SK-N-SH (cell line): ENCODE data around the gene DNAH11. TPM values are rescaled to one million over a fixed set of nuclear protein-coding genes. Genes with fewer than 3 reads are reported as not detected.

Experiments used
- CTCF ChIA-PET: fragments of 300-600, 350-600 bp; formaldehyde crosslinking; extraction: SDS; loops from one replicate; lab custom pipeline; 2021; lab: Yijun Ruan, JAX
- POLR2A ChIA-PET: fragments of 350-600 bp; sonication (Branson Sonifier 250); formaldehyde crosslinking; extraction: SDS; loops from one replicate; lab custom pipeline; 2020; ENCODE audit warnings: antibody characterized with exemption, inconsistent platforms; lab: Yijun Ruan, JAX
- DNase-seq: peaks from one replicate; pipeline ENCODE4 v3.0.0; 2012
- H2AFZ ChIP-seq: fragments of 200-600 bp; sonication (generic); 2 replicates; pipeline ENCODE4 v1.8.1; 2016; ENCODE audit warnings: antibody characterized with exemption, mild to moderate bottlenecking, low read depth
- H3F3A ChIP-seq: fragments of 200-600 bp; sonication (generic); replicated peaks from 2 replicates; pipeline ENCODE3; 2016; ENCODE audit warnings: antibody characterized with exemption, mild to moderate bottlenecking; ENCODE audit not compliant: insufficient read depth
- H3K27ac ChIP-seq, 2 experiments: fragments of 200-500 bp in 1 of 2; fragments of 200-600 bp in 1 of 2; sonication (Bioruptor generic) in 1 of 2; sonication (generic), shearing (Covaris generic) in 1 of 2; 2 replicates each; pipeline versions ENCODE4 v1.5.1 to v1.6.1; 2014 to 2016; ENCODE audit warnings: low read depth in 2 of 2, inconsistent platforms in 1 of 2, low read length in 1 of 2, mild to moderate bottlenecking in 1 of 2, mixed read lengths in 1 of 2
- H3K27me3 ChIP-seq: fragments of 200-600 bp; sonication (generic), shearing (Covaris generic); 2 replicates; pipeline ENCODE4 v1.6.1; 2016; ENCODE audit warnings: mixed run types; ENCODE audit not compliant: insufficient read depth
- H3K36me3 ChIP-seq, 2 experiments: fragments of 200-500 bp in 1 of 2; fragments of 200-600 bp in 1 of 2; sonication (Bioruptor generic) in 1 of 2; sonication (generic) in 1 of 2; replicated peaks in 1 of 2; 2 replicates each; pipeline versions ENCODE3 to v1.5.1; 2014 to 2016; ENCODE audit warnings: low read length in 1 of 2, mild to moderate bottlenecking in 1 of 2; ENCODE audit not compliant: insufficient read depth in 2 of 2, control insufficient read depth in 1 of 2
- H3K4me1 ChIP-seq, 2 experiments: fragments of 200-500 bp in 1 of 2; fragments of 200-600 bp in 1 of 2; sonication (Bioruptor generic) in 1 of 2; sonication (generic), shearing (Covaris generic) in 1 of 2; 2 replicates each; pipeline versions ENCODE4 v1.5.1 to v1.6.1; 2014 to 2016; ENCODE audit warnings: low read depth in 1 of 2, low read length in 1 of 2, mixed run types in 1 of 2; ENCODE audit not compliant: insufficient read depth in 2 of 2, control insufficient read depth in 1 of 2
- H3K4me2 ChIP-seq: fragments of 200-600 bp; sonication (generic), shearing (Covaris generic); 2 replicates; pipeline ENCODE4 v1.6.1; 2017; ENCODE audit warnings: mixed run types
- H3K4me3 ChIP-seq, 2 experiments: fragments of 200-500 bp in 1 of 2; fragments of 200-600 bp in 1 of 2; sonication (Bioruptor generic) in 1 of 2; sonication (generic), shearing (Covaris generic) in 1 of 2; 2 replicates each; pipeline versions ENCODE4 v1.5.1 to v1.8.1; 2014 to 2016; ENCODE audit warnings: low read depth in 2 of 2, inconsistent platforms in 1 of 2, low read length in 1 of 2, mild to moderate bottlenecking in 1 of 2, mixed read lengths in 1 of 2, moderate library complexity in 1 of 2
- H3K79me2 ChIP-seq: fragments of 200-600 bp; sonication (generic); 2 replicates; pipeline ENCODE4 v1.8.1; 2017; ENCODE audit warnings: mild to moderate bottlenecking; ENCODE audit not compliant: insufficient read depth
- H3K9ac ChIP-seq: fragments of 200-600 bp; sonication (generic); 2 replicates; pipeline ENCODE4 v1.6.1; 2017; ENCODE audit warnings: mixed run types
- H3K9me2 ChIP-seq: fragments of 200-600 bp; sonication (generic); 2 replicates; pipeline ENCODE4 v1.6.1; 2017; ENCODE audit warnings: mixed run types
- H3K9me3 ChIP-seq: fragments of 200-600 bp; sonication (generic); 2 replicates; pipeline ENCODE4 v1.6.1; 2017; ENCODE audit warnings: mixed run types, mild to moderate bottlenecking, moderate library complexity
- H4K20me1 ChIP-seq: fragments of 200-600 bp; sonication (generic); 2 replicates; pipeline ENCODE4 v1.6.1; 2017; ENCODE audit warnings: mild to moderate bottlenecking, mixed run types; ENCODE audit not compliant: insufficient read depth
- CHD2 ChIP-seq: fragments of 150-350 bp; IDR thresholded peaks from 2 replicates; pipeline ENCODE4 v1.6.1; 2018; ENCODE audit warnings: low read length; ENCODE audit not compliant: partially characterized antibody
- EP300 ChIP-seq, 2 experiments: IDR thresholded peaks; 2 replicates each; pipeline versions ENCODE4 v1.4.0 to v1.6.1; 2012; ENCODE audit warnings: borderline replicate concordance in 1 of 2, low read depth in 1 of 2, low read length in 1 of 2
- FOSL2 ChIP-seq: IDR thresholded peaks from 2 replicates; pipeline ENCODE4 v1.4.0; 2012; ENCODE audit warnings: low read depth, mild to moderate bottlenecking, moderate library complexity, borderline replicate concordance
- GABPA ChIP-seq: IDR thresholded peaks from 2 replicates; pipeline ENCODE4 v1.4.0; 2012; ENCODE audit warnings: low read depth, mild to moderate bottlenecking
- JUND ChIP-seq: IDR thresholded peaks from 2 replicates; pipeline ENCODE4 v1.4.0; 2012
- NFIC ChIP-seq: IDR thresholded peaks from 2 replicates; pipeline ENCODE4 v1.4.0; 2012; ENCODE audit warnings: borderline replicate concordance
- RAD21 ChIP-seq: IDR thresholded peaks from 2 replicates; pipeline ENCODE4 v1.6.1; 2012; ENCODE audit warnings: mild to moderate bottlenecking, low read length
- RFX5 ChIP-seq: IDR thresholded peaks from 2 replicates; pipeline ENCODE4 v1.6.1; 2012; ENCODE audit warnings: mild to moderate bottlenecking, improper control_type of control experiment, low read length
- SIN3A ChIP-seq: IDR thresholded peaks from 2 replicates; pipeline ENCODE4 v1.6.1; 2012; ENCODE audit warnings: low read depth, mild to moderate bottlenecking, low read length, moderate library complexity, borderline replicate concordance
- SMC3 ChIP-seq: IDR thresholded peaks from 2 replicates; pipeline ENCODE4 v1.6.1; 2012; ENCODE audit warnings: low read depth, low read length, improper control_type of control experiment
- TAF1 ChIP-seq: IDR thresholded peaks from 2 replicates; pipeline ENCODE4 v1.6.1; 2012; ENCODE audit warnings: low read depth, mild to moderate bottlenecking, low read length, moderate library complexity, borderline replicate concordance
- YY1 ChIP-seq: IDR thresholded peaks from 2 replicates; pipeline ENCODE4 v1.4.0; 2012; ENCODE audit warnings: low read depth, mild to moderate bottlenecking
- WGBS: methylation state at CpG from one replicate; pipeline ENCODE4 v1.1.6; 2017; ENCODE audit warnings: low lambda C conversion rate; 5-methylcytosine and 5-hydroxymethylcytosine counted together
- polyA plus RNA-seq, 3 experiments: library from polyadenylated mRNA; depleted of rRNA; stranded (reverse); fragments of >200 nt; gene quantifications; 2 replicates each; pipeline ENCODE4 v1.2.3, GENCODE V29; 2012
- TF ChIP-seq, protein P1 (sequence below): IDR thresholded peaks from 2 replicates; pipeline ENCODE4 v1.6.1; 2012; ENCODE audit warnings: mild to moderate bottlenecking, low read depth, low read length, moderate library complexity
- TF ChIP-seq, protein P2 (sequence below): fragments of 200-600 bp; sonication (generic); IDR thresholded peaks from 2 replicates; pipeline ENCODE4 v1.6.1; 2017; ENCODE audit warnings: antibody characterized with exemption, mild to moderate bottlenecking, moderate library complexity
- TF ChIP-seq, protein P3 (sequence below): IDR thresholded peaks from 2 replicates; pipeline ENCODE4 v1.4.0; 2012; ENCODE audit warnings: low read depth

DNAH11 gene
- polyA plus RNA-seq, 1 of the 3 experiments (the other 2 are of a cell fraction) = 0.77 TPM

DNA sequence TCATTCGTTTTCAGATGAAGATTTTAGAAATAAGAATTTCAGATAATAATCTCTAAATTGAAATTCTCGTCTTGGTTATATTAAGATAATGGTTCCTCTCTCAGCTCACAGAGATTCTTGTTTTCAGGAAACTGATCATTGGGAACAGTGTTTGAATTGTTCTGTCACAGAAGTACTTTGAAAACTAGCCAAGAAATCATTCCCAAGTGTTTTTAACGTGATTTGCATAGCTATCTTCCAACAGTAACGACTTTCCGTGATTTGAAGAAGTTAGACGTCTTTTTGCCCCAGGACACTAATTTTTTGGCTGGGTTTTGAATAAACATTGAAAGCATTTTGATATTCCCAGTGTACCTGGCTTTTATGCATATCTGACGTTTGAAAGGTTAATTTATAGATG is 286.9 kb downstream of the DNAH11 start:
- Histone ChIP-seq H3K79me2 (no peaks in the 10 kb centered on the region), H3K4me2 (no peak overlapping the region), H3K4me3 (no peak overlapping the region), H3K4me1 (no peaks in the 10 kb centered on the region), H2AFZ (no peak overlapping the region), H3F3A (no peaks in the 10 kb centered on the region), H3K9me2 (no peaks in the 10 kb centered on the region), H3K9ac (no peak overlapping the region), H3K36me3 (no peaks in the 10 kb centered on the region), H3K9me3 (no peaks in the 10 kb centered on the region), H3K27me3 (peaks cover 14% of the 10 kb centered on the region; the same call in 1 of the 2 replicates), H3K27ac (no peak overlapping the region), H4K20me1 (no peaks in the 10 kb centered on the region)
- CTCF ChIA-PET = interaction anchor here (1.6 to 2.1 kb wide), 2 partner anchors 11 to 253 kb away, joined by 3 to 6 read pairs; no protein-coding TSS in a partner anchor
- DNase-seq = no peak
- POLR2A ChIA-PET = no interaction called here
- under 1% methylated on average over 7 of the region's 7 CpGs for WGBS
- TF ChIP-seq FOSL2 (no peak), SMC3 (no peak), CHD2 (no peak), RFX5 (no peak), TAF1 (no peak), JUND (no peak), SIN3A (no peak), EP300 (IDR thresholded peaks at IDR 0.05; ENCODE audit: borderline replicate concordance in 1 of 2, low read depth in 1 of 2, low read length in 1 of 2) (no peak), GABPA (no peak)
- TF ChIP-seq, protein P1, sequence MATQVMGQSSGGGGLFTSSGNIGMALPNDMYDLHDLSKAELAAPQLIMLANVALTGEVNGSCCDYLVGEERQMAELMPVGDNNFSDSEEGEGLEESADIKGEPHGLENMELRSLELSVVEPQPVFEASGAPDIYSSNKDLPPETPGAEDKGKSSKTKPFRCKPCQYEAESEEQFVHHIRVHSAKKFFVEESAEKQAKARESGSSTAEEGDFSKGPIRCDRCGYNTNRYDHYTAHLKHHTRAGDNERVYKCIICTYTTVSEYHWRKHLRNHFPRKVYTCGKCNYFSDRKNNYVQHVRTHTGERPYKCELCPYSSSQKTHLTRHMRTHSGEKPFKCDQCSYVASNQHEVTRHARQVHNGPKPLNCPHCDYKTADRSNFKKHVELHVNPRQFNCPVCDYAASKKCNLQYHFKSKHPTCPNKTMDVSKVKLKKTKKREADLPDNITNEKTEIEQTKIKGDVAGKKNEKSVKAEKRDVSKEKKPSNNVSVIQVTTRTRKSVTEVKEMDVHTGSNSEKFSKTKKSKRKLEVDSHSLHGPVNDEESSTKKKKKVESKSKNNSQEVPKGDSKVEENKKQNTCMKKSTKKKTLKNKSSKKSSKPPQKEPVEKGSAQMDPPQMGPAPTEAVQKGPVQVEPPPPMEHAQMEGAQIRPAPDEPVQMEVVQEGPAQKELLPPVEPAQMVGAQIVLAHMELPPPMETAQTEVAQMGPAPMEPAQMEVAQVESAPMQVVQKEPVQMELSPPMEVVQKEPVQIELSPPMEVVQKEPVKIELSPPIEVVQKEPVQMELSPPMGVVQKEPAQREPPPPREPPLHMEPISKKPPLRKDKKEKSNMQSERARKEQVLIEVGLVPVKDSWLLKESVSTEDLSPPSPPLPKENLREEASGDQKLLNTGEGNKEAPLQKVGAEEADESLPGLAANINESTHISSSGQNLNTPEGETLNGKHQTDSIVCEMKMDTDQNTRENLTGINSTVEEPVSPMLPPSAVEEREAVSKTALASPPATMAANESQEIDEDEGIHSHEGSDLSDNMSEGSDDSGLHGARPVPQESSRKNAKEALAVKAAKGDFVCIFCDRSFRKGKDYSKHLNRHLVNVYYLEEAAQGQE = no peak
- TF ChIP-seq, protein P2, sequence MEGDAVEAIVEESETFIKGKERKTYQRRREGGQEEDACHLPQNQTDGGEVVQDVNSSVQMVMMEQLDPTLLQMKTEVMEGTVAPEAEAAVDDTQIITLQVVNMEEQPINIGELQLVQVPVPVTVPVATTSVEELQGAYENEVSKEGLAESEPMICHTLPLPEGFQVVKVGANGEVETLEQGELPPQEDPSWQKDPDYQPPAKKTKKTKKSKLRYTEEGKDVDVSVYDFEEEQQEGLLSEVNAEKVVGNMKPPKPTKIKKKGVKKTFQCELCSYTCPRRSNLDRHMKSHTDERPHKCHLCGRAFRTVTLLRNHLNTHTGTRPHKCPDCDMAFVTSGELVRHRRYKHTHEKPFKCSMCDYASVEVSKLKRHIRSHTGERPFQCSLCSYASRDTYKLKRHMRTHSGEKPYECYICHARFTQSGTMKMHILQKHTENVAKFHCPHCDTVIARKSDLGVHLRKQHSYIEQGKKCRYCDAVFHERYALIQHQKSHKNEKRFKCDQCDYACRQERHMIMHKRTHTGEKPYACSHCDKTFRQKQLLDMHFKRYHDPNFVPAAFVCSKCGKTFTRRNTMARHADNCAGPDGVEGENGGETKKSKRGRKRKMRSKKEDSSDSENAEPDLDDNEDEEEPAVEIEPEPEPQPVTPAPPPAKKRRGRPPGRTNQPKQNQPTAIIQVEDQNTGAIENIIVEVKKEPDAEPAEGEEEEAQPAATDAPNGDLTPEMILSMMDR = no peak
- TF ChIP-seq, protein P3, sequence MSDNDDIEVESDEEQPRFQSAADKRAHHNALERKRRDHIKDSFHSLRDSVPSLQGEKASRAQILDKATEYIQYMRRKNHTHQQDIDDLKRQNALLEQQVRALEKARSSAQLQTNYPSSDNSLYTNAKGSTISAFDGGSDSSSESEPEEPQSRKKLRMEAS = no peak

DNA sequence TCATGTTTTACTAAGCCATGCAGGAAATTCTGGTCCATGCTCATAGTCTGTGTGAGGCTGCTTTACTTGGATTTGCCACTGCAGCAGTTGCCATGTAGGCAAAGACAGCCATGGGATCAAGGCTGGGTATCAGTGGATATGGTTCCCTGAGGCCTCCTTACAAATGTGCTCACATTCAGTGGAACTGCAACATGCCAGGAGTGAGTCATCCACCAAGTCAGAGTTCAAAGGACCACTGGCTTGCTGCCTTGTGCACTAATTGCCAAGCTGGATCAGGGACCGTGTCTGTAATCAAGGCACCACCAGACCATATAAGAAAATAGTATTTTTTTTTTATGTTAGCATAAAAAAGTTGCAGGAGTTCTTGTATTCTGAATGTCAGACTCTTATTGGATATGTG is 301.9 kb downstream of the DNAH11 start:
- Histone ChIP-seq H3K4me2 (no peak overlapping the region), H3K4me1 (no peaks in the 10 kb centered on the region), H3F3A (no peaks in the 10 kb centered on the region), H2AFZ (no peak overlapping the region), H3K9me3 (no peaks in the 10 kb centered on the region), H3K36me3 (no peaks in the 10 kb centered on the region), H3K27me3 (no peaks in the 10 kb centered on the region; the same call in 1 of the 2 replicates), H4K20me1 (no peaks in the 10 kb centered on the region), H3K9me2 (no peaks in the 10 kb centered on the region; the same call in 1 of the 2 replicates), H3K4me3 (no peak overlapping the region), H3K9ac (no peak overlapping the region), H3K27ac (no peak overlapping the region), H3K79me2 (no peaks in the 10 kb centered on the region)
- WGBS = 14% methylated on average over 1 of the region's 1 CpG
- POLR2A ChIA-PET = no interaction called here
- CTCF ChIA-PET = no interaction called here
- TF ChIP-seq YY1 = no peak
- TF ChIP-seq NFIC = no peak
- TF ChIP-seq RAD21 = no peak
- no peak for TF ChIP-seq CHD2
- no peak for DNase-seq
